Stimulated activated CD8-positive, alpha-beta memory T cell treated with anti-CD3 and anti-CD28 coated beads, Interleukin-7, amount 100 ng/mL, for 1 hour (primary cell): ENCODE measurements around the gene CCDC174.
"Not testable (repeated sequence)": the region's sequence is repeated elsewhere in the genome, so short reads cannot be mapped to it uniquely, and the experiment has no call there.

Experiments used
- DNase-seq, 2 donors: peaks; one replicate each; pipeline ENCODE4 v3.0.0-alpha.2; 2020; ENCODE audit warnings: low read depth in 2 of 2

The CCDC174 gene

DNA sequence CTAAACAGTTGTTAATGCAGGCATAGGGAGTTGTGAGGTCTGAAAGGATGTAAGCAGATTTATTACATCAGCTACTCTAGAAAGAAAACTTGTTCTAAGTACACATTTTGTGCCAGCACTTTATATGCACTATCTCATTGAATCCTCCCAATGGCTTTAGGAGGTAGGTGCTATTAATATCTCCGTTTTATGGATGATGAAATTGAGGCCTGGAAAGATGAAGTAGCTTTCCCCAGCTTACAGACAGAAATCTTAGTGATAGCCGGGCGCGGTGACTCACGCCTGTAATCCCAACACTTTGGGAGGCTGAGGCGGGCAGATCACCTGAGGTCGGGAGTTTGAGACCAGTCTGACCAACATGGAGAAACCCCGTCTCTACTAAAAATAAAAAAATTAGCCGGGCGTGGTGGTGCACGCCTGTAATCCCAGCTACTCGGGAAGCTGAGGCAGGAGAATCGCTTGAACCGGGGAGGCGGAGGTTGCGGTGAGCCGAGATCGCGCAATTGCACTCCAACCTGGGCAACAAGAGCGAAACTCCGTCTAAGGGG is 872 bp downstream of the CCDC174 start:
- DNase-seq, result not testable (repeated sequence)

DNA sequence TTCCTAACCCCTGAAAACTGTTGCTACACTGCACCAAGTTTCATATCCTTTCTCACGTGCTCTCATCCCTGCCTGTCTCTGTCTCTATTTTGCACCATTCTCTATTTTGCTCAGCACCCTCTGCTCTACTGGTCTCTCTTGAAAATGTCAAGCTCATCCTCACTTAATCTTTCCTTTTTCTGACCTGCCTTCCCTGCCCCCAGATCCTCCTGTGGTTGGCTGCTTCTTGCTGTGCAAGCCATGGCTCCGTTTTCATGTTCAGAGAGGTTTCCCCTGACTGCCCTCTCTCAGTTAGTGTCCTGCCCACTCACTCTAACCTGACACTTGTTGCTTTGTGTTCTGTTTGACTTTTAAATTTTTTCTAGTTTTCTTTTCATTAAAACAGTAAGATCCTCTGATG is 6.0 kb downstream of the CCDC174 start:
- DNase-seq, result no peak

DNA sequence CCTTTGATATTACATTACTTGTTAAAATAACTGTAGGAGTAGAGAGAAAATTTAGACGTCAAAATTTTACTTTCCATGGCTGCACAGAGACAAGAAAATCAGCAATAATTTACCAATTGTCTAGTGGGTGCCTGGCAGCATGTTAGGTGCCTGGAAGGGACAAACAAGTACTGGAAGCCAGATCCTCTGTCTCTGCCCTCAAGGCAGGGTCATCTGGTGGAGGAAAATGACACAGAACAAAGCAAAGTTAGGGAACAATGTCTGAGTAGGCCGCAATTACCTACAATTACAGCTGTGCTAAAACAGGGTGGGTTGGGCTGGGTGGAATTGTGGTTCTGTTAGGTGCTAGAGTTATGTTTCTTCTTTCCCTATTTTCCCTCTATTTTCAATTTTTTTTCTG is 7.4 kb downstream of the CCDC174 start:
- DNase-seq, result no peak

GRCh38 chr3:14660942-14661341 is 9.4 kb downstream of the CCDC174 start:
- no peak for DNase-seq

- no peak for DNase-seq
Observed at GRCh38 chr3:14663396-14664135, 12.0 kb downstream of the CCDC174 start.

- no peak for DNase-seq
Observed at GRCh38 chr3:14664170-14664569, 12.6 kb downstream of the CCDC174 start.

- no peak for DNase-seq
Observed at GRCh38 chr3:14672588-14672987, 21.0 kb downstream of the CCDC174 start.

DNA sequence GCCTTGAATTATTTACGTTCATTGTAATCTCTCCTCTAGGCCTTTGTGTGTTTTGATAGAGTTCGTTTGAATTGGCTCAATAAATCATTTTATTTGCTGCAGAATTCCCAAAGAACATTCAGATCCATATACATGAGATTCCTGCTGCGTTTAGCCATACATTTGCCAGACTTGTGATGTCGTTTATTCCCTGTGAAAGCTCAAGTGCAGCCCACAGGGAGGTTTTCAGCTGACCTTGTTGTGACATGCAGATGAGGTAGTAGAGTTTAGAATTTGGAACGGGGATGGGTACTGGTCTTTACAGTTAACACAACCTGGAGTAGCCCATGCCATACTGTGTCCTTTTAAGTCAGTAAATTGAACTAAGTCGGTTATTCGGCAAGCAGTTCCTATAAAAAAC is 23.3 kb downstream of the CCDC174 start, which contains the start of gene C3orf20:
C3orf20 (plus strand) TSS at position 301 of the 400 bp plus-strand sequence. CDS start 7,573 bp downstream, outside the sequence.
- no peak for DNase-seq

DNA sequence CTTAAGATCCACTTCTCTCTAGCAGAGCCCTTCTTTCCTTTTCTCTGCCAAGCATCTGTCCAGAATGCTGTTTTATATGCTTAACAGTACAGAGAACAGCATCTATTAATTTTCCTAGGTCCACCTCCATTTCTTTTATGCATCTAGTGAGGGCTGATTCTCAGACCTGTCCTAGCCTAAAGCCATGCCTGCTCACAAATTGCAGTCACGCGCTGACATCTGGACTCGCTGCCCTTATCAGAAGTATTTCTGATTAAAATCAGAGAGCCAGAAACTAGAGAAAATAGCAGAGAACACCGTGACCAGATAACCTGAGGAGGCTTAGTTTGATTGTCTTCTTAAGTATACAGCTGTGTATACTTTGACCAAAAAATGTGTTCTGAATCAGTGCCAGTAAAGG is 25.3 kb downstream of the CCDC174 start:
- no peak for DNase-seq

- DNase-seq, result no peak
Observed at GRCh38 chr3:14678015-14678503, 26.5 kb downstream of the CCDC174 start.

DNA sequence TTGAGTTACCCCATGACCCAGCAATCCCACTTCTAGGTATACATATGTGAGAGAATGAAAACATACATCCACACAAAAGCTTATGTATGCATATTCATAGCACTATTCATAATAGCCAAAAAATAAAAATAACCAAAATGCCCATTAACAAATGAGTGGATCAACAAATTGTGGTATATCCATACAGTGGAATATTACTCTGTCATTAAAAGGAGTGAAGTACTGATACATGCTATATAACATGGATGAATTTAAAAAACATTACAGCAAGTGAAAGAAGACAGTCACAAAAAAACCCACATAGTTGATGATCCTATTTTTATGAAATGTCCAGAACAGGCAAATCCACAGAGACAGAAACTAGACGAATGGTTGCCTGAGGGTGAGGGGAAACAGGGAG is 28.6 kb downstream of the CCDC174 start:
- DNase-seq, result no peak

GRCh38 chr3:14680716-14681115 is 29.2 kb downstream of the CCDC174 start:
- no peak for DNase-seq

DNA sequence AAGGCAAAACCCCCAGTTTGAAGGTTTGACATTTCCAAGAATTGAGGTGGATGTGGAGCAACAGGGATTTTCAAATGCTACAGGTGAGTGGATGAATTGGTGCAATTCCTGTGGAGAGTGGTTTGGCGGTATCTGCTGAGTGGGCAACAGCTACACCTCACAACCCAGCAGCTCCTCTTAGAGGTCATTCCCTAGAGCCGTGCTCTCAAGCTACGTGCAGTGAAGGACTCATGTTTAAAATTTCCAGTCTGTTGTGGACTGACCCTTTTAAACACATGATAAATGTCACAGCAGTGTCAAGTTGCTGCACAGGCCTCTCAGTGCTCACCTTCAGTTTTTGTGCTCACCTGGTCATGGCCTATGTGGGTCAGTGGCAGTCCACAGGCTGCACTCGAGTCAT is 32.9 kb downstream of the CCDC174 start:
- no peak for DNase-seq

DNA sequence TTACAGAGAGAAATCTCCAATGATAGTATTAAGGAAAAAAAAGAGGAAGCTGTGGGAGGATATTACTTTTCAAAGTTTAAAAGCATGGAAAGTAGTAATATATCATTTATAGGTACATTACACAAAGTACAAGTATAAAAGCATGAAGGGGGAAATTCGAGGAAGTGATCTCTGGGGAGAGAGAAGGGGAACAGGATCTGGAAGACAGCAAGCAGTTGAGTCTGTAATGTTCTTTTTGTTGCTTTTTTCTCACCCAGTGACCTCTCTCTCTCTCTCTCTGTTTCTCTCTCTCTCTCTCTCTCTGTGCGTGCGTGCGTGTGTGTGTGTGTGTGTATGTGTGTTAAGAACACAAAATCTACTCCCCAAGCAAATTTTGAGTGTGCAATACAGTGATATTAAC is 33.6 kb downstream of the CCDC174 start:
- no peak for DNase-seq

- no peak for DNase-seq
Observed at GRCh38 chr3:14687360-14687759, 35.8 kb downstream of the CCDC174 start.

DNA sequence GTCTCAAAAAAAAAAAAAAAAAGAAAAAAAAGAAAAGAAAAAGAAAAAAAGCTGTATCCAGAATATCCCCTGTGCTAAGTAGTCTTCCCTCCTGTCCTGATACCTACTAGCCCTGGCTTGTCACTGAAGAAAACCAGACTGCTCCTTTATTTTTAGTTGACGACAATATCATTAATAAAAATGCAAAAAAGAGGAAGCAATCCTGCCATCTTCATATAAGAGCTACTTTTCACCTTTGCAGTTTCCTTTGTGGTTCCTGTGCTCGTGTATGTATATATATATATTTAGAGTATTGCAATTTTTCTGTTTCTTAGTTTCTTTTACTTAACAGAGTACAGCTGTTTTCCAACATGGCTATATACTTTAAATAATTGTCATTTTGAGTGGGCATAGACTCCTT is 37.0 kb downstream of the CCDC174 start:
- no peak for DNase-seq

GRCh38 chr3:14689247-14689980 is 37.9 kb downstream of the CCDC174 start:
- DNase-seq, result no peak

- DNase-seq, result no peak
Observed at GRCh38 chr3:14691239-14691638, 39.7 kb downstream of the CCDC174 start.

DNA sequence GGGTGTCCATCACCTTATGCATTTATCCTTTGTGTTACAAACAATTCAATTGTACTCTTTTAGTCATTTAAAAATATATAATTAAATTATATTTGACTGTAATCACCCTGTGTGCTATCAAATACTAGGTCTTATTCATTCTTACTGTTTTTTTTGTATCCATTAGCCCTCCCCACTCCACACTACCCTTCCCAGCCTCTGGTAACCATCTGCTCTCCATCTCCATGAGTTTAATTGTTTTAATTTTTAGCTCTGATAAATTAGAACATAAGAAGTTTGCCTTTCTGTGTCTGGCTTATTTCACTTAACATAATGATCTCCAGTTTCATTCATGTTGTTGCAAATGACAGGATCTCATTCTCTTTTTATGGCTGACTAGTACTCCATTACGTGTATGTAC is 40.2 kb downstream of the CCDC174 start:
- DNase-seq, result no peak

DNA sequence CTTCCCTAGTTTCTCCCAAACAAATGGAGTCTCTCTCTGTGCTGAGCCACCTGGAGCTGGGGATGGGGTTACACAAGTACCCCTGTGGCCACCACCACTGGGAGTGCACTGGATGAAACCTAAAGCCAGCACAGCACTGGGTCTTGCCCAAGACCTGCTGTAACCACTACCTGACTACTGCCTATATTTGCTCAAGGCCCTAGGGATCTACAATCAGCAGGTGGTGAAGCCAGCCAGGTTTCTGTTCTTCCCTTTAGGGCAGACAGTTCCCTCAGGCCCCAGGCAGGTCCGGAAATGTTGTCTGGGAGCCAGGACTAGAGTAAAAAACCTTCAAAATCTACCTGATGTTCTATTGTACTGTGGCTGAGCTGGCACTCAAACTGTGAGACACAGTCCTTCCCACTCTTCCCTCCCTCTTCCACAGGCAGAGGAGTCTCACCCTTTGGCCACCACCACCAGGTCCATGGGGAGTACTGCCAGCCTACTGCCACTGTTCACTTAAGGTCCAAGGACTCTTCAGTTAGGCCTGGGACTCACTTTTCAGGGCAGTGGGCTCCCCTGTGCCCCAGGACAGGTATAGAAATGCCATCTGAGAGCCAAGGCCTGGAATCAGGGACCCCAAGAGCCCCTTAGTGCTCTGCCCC is 47.2 kb downstream of the CCDC174 start:
- DNase-seq, result no peak

GRCh38 chr3:14699643-14700042 is 48.1 kb downstream of the CCDC174 start:
- DNase-seq, result no peak

GRCh38 chr3:14700891-14701290 is 49.3 kb downstream of the CCDC174 start:
- DNase-seq, result no peak
